Astrocyte (in vitro differentiated cells and primary cell): Measurements from ENCODE around the gene CDH1.

Source experiments
- EZH2 ChIP-seq: IDR thresholded peaks from 2 replicates; pipeline ENCODE4 v1.6.1; 2012; ENCODE audit warnings: mild to moderate bottlenecking, low read length, inconsistent platforms; ENCODE audit not compliant: insufficient read depth
- TF ChIP-seq, protein P1 (sequence below): IDR thresholded peaks from 2 replicates; pipeline ENCODE4 v1.5.1; 2011; ENCODE audit warnings: low read depth, mild to moderate bottlenecking, inconsistent platforms, low read length, moderate library complexity; ENCODE audit not compliant: insufficient read depth

DNA sequence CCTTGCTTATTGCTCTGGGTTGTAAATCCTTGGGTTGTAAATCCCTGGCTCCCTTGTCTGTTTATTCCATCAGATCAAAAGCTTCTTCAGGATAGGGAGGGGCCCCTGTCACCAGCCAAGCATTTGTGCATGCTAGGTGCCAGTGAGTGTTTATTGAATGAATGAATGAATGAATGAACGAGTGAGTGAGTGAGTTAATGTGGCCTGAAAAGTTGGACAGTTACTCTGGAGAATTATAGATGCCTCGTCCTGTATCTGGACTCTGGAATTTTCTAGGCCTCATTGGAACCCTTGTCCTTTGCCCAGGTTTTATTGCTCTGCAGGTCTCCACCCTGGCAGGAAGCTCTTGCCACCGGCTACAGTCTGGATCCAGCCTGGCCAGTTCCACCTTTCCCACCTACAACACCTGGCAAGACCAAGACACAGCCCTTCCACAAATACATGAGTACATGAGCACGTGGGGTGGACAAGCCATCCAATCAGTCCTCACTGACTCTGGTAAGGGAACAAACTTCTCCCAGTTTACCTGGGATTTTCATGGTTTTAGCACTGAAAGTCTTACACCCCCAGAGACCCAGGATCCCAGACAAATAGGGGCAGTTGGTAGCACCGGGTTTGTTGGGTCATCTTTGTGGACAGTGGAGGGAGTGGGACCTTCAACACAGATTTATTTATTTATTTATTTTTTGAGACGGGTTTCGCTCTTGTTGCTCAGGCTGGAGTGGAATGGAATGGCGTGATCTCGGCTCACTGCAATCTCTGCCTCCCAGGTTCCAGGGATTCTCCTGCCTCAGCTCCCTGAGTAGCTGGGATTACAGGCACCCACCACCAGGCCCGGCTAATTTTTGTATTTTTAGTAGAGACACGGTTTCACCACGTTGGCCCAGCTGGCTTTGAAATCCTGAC, 14.7 kb upstream of the CDH1 start:
- TF ChIP-seq EZH2 = no peak
- TF ChIP-seq, protein P1, sequence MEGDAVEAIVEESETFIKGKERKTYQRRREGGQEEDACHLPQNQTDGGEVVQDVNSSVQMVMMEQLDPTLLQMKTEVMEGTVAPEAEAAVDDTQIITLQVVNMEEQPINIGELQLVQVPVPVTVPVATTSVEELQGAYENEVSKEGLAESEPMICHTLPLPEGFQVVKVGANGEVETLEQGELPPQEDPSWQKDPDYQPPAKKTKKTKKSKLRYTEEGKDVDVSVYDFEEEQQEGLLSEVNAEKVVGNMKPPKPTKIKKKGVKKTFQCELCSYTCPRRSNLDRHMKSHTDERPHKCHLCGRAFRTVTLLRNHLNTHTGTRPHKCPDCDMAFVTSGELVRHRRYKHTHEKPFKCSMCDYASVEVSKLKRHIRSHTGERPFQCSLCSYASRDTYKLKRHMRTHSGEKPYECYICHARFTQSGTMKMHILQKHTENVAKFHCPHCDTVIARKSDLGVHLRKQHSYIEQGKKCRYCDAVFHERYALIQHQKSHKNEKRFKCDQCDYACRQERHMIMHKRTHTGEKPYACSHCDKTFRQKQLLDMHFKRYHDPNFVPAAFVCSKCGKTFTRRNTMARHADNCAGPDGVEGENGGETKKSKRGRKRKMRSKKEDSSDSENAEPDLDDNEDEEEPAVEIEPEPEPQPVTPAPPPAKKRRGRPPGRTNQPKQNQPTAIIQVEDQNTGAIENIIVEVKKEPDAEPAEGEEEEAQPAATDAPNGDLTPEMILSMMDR = no peak
